ENCODE data around the gene COLGALT1.

- TF ChIP-seq EZH2 (IDR thresholded peaks at IDR 0.05; ENCODE audit: borderline replicate concordance) (no peak), CTCF (IDR thresholded peaks at IDR 0.05; ENCODE audit: poor library complexity) (no peak)
Measured at GRCh38 chr19:17584132-17584531, 28.7 kb downstream of the COLGALT1 start.
